Superior temporal gyrus (tissue), 1 donor: ENCODE measurements around the gene NHERF2.

ENCODE experiments used
- DNase-seq: peaks from one replicate; pipeline ENCODE4 v3.0.0-alpha.2; 2016; ENCODE audit errors: extremely low spot score

Gene NHERF2

DNA sequence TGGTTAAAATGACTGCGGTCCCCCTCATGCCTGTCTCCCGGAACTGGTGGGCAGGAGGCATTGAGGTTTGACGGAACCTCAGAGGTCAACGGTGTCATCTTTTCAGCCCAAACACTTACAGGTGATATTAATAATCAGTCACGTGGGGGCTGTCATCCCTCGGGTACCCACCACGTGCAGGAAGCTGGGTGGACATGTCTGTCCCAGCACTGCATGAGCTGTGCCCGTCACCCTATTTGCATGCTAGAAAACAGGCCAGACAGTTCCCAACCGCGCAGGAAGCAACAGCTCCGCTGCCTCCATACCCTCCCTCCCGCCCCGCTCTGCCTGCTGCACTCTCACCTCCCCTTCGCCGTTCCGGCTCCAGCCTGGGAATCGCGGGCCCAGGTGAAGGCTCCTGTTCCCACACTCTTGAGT is 35.6 kb upstream of the NHERF2 start:
- DNase-seq = no peak

DNA sequence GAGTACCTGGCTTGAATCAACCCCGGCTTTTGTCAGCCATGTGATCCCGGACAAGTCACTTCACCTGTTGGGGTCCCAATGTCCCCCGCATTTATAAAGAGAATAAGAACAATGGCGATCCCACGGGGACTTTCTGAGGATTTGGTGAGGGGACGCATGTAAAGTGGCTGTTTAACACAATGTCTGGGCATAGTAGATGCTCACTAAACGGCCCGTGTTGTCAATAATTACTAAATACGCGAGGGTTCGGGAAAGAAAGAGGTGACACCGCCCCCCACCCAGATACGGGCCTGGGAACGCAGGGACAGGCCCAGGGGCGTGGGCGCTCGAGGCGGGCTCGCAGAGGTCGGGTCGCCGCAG is 35.1 kb upstream of the NHERF2 start:
- DNase-seq = no peak

DNA sequence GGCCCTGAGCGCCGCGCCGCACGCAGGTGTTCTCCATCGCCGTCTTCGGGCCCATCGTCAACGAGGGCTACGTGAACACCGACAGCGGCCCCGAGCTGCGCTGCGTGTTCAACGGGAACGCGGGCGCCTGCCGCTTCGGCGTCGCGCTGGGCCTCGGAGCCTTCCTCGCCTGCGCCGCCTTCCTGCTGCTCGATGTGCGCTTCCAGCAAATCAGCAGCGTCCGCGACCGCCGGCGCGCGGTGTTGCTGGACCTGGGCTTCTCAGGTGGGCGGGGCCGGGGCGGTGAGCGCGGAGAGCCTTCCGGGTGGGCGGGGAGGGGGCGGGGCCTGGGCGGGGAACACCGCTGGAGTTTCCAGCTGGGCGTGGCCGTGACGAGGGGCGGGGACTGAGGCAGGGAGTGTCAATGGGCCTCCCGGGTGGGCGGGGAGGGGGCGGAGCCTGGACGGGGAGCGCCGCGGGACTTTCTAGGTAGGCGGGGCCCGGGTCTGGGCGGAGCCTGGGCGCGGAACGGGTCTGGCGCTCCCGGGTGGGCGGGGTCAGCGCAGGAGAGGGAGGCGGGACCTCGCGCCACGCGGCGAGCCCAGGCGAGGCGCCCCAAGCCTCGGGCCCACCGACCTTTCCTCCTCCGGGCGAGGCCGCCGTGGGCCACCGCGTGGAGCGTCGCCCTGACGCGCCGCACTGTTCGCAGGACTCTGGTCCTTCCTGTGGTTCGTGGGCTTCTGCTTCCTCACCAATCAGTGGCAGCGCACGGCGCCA is 34.6 kb upstream of the NHERF2 start:
- DNase-seq = peak; percentile 73

DNA sequence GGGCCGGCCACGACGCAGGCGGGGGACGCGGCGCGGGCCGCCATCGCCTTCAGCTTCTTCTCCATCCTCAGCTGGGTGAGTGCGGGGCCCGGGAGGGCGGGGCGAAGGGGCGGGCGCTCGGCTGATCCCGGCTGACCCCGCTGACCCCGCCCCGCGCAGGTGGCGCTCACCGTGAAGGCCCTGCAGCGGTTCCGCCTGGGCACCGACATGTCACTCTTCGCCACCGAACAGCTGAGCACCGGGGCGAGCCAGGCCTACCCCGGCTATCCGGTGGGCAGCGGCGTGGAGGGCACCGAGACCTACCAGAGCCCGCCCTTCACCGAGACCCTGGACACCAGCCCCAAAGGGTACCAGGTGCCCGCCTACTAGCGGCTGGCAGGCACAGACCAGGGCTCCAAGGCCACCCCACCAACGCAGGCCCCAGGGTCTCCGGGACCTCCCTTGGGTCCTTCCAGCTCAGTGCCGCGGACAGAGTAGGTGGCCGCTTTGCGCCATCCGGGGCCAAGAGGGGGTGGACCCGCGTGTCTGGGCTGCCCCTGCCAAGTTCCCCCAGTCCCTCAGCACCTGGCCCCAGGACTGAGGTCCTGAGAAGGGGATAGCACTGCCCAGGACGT is 33.9 kb upstream of the NHERF2 start:
- no peak for DNase-seq

DNA sequence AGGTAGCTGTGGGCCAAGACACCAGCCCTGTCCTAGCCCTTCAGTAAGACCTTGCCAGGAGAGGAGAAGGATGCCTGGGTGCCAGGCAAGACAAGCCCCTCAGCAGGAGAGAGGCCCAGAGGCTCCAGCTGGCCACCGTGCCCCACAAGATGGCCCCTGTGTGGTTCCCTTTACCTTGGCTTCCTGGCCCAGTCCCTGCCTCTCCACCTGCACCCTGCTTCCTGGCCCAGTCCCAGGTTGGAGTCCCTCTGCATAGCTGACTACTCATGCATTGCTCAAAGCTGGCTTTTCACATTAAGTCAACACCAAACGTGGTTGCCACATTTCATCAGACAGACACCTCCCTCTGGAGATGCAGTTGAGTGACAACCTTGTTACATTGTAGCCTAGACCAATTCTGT is 33.0 kb upstream of the NHERF2 start:
- no peak for DNase-seq

DNA sequence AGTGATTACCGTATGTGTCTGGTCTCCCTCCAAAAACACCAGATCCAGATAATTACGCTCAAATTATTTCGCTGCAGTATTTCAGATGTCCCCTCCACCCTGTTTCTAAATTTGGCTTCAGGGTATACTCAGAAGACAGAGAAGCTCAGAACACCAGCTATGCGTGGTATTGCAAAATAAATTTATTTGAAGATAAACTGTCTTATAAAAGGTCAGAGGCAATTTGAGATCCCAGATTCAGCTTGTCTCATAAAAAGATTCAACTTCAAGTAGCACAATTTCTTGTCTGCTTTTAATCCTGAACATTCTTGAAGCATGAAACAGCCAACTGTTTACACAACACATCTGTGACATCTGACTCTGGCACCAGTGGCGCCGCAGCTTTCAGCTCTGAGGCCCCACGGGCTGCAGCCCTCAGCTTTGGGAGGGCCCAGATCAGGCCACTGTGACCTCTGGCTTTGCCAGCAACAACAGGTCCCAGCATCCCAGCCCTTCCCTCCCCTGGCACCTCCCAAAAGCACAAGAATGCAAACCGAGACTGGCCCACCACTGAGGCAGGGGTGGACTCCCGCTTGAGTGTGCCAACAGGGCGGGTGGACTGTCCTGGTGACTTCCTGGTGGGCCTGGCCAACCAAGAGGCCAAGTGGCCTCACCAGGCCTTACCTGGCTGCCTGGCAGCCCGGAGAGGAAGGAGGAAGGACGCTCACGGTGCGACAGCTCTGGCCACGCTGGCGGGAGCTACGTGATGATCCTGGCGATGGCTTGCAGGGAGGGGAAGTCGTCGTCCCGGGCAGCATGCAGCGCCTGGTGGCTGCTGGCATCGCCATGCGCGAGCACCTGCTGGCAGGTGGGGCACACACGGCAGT is 29.0 kb upstream of the NHERF2 start:
- DNase-seq = no peak

DNA sequence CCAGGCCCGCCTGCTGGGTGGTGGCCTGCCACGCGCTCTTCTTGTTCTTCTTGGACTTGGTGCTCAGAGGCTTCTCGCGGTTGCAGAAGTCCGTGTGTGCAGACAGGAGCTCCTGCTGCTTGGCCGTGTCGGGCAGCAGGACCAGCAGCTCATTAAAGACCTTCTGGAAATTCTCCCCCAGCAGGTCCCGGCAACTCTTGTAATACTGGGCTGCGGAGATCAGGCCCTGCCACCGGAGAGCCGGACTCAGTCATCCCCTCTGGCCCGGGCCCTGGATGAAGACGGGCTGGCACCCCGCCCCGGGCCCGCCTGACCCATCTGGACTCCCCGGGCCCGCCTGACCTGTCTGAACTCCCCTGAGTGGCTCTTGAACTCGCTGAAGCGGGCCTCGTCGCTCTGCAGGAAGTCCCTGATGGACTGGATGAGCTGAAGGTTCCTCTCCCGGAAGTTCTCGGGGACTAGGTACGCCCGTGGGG is 28.3 kb upstream of the NHERF2 start:
- DNase-seq = no peak

DNA sequence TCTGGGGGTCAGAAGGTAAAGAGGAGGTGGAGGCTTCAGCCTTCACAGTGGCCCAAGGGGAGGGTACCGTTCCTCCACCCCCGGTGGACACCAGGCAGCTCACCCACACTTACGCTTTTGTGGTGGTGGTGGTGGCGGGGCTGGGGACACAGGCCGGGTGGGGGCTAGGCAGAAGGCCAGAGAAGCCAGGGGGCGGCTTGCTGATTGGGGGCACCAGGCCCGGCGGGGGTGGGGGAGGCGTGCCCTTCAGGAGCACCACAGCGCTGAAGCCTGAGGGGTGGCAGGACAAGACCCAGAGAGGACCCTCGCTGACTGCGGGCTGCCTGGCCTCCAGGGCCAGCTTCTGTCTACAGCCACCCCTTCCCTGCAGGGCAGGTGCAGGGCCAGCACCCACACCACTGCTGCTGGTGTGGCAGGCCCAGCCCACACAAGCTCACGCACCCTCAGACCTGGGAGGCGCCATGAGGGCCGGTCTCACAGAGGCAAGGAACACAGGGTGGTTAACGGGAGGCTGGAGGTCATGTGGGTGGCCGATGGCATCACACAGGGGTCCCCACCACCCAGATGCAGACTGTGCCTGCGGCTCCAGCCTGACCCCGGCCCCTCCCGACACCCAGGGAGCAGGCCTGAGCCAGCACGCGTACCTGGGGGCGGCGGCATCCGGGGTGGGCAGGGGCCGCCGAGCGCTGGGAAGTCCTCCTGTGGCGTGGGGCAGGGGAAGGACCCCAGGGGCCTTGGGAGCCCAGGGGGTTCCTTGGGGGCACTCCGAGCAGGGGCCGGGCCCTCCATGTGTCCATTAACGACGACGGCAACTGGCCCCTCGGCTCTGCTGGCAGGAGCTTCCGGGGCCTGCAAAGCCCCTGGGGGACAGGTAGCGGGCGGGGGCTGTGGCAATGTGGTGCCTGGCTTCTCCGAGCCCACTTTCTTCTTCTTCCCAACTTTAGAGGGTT is 27.6 kb upstream of the NHERF2 start:
- DNase-seq = no peak

DNA sequence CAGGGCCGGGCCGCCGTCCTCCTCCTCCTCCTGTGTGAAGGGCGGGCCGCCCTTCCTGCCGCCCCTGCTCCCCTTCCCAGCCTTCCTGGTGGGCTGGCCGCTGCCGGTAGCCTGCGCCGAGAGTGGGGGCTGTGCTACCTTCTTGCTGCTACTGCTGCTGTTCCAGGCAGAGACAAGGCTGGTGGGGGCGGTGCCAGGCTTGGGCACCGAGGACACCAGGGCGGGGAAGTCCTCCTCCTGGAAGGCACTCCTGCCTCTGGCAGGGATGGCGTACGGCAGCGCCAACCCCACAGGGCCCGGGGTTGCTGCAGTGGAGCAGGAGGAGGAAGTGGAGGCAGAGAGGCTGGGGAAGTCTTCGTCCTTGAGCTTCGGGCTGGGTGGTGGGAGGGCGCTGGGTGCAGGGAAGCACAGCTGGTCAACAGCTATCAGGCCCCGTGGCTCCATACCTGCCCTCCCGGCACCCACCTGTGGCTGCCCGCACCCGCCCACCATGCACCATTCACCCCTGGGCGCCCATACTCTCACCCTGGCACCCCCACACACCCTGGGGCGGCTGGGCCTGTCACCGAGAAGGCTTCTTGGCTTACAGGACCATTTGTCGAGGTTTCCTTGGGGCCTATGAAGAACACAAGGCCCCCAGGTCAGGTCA is 26.7 kb upstream of the NHERF2 start:
- DNase-seq = no peak

DNA sequence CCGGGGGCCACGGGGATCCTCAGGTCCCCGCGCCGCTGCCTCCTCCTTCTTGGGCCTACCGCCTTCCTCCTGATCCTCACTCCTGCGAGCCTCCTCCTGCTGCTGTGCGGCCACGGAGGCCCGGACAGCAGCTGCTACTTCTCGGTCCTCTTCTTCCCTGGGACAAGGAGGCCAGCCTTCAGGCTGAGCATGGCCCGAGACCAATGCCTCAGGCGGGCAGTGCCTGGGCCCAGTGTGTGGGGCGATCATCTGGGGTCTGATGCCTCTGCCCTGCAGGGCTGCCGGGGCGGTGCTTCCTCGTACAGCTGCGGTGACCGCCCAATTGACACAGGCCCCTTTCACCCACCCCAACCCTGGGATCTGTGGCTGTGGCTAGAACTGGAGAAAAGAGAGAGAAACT is 25.7 kb upstream of the NHERF2 start:
- DNase-seq = no peak

DNA sequence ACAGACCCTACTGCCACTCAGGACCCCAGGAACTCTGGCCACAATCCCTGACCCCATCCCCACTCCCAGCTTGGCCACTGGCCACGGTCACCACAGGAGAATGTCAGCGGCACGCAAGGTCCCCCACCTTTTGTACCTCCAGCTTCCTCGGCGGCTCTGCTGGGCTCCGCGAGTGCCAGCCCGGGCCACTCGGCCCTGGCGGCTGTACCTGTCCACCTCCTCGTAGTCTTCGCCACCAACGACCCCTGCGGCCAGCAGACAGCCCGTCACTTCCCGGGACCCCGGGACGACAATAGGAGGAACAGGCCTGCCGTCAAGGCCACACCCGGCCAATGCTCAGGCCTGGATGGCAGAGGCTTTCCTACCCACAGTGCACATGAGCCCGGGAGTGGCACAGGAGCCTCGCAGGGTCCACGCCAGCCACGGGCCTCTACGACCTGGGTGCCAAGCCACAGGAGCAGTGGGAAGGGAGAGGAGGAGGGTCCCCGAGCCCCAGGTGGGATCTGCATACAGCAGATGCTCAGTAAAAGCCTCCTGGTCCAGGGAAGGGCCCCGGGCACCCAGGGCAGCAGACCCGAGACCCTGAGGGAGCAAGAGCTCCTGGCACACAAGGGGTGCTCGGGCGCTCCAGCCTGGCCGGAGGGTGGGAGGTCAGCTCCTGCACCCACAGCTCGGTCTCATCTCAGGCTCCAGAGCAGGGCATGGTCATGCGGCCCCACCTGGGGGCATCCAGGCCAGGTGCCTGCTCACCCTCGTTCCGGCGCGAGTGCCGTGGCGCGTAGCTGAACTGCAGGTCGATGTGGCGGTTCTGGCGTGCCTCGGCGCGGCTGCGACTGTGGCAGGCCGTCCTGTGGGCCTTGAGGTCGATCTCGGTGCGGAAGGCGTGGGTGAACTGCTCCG is 25.0 kb upstream of the NHERF2 start:
- no peak for DNase-seq

DNA sequence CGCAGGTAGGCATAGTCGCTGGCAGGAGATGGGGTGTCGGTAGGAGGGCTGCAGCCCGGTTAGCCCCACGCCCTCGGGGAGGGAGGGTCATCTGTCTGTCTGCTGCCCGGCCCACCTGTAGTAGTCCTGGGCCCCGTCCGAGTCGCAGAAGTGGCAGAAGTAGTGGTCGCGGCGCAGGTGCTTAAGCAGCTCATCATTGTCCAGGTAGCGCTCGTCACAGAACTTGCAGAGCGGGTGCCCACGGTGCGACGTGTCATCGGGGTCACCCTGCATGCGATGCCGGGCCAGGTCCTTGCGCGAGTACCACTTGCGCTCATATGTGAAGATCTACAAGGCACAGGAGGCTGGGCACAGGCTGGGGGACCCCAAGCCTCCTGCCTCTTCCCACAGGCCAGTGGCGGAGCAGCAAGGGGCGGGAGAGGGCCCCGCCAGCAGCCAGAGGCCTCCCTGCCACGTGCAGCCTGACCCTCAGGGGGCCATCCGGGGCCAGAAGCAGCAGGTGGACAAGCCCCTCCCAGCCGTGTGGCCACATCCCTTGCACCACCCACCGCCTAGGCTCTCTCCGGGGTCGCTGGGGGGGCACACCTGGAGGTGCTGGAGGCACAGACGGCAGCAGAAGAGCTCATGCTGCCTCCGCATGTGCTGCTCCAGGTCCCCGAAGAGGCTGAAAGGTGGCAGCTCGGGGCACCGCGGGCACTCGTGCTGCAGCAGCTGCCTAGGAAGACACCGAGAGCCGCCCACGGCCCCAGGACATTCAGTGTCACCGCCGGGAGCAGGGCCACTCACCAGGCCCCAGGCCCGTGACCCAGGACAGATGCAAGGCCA is 24.1 kb upstream of the NHERF2 start:
- DNase-seq = no peak

DNA sequence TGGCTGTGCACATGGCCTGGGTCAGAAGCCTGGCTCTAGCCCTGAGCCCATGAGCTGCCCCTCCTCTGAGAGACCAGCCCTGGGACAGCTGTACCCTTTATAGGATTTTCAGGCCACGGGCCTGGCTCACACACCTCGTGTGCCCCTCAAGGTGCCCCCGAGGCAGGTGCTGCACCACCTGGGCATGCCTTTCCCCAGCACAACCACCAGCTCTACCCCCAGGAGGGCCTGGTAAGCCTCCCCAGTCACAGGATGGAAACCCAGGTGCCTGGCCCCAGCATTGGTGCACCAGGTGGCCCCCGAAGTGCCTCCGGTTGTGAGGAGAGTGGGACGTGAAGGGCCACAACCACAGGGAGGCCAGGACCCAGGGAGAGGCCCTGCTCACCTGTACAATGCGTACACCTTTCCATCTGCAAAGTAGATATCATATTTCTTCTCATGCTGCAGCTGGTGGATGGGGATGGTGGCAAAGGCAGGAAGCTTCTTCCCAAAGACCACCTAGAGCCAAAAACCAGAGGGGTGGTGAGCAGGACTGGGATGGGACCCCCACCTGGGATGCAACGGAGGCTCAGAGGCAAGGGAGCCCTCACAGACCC is 23.4 kb upstream of the NHERF2 start:
- DNase-seq = no peak

DNA sequence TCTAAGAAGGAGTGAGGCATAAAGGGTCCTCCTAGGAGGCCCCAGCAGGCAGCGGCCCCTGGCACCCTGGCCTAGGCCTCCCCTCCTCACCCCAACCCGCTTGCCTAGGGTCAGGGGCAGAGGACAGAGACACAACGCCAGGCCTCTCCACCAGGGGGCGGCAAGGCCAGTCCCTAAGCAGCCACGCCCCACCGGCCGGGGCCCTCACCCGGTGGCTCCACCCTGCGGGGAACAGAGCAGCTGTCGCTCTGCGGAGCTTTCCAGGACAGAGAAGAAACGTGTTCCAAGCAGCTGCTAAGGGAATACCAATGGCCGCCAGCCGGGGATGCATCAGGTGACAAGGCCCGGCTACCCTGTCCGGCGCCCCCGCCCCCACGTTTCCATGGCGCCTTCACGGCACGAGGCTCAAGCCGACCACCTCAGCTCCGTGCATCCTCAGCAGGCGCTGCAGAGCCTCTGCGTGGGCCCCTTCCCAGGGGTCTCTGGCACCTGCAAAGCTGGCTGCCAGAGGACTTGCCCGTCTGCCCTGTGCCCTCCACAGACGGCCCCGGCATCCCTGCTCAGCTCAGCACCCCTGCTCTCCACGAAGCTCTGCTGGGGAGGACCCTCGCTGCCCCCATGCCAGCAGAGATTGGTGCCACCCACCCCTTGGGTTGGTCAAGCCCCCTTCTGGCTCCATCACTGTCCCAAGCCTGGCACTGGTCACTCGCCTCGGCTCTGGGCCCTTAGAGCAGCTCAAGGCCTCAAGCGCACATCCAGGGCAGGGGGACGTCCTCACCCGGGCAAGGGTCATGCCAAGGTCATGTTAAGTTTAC is 22.7 kb upstream of the NHERF2 start:
- peak; percentile 78 for DNase-seq

DNA sequence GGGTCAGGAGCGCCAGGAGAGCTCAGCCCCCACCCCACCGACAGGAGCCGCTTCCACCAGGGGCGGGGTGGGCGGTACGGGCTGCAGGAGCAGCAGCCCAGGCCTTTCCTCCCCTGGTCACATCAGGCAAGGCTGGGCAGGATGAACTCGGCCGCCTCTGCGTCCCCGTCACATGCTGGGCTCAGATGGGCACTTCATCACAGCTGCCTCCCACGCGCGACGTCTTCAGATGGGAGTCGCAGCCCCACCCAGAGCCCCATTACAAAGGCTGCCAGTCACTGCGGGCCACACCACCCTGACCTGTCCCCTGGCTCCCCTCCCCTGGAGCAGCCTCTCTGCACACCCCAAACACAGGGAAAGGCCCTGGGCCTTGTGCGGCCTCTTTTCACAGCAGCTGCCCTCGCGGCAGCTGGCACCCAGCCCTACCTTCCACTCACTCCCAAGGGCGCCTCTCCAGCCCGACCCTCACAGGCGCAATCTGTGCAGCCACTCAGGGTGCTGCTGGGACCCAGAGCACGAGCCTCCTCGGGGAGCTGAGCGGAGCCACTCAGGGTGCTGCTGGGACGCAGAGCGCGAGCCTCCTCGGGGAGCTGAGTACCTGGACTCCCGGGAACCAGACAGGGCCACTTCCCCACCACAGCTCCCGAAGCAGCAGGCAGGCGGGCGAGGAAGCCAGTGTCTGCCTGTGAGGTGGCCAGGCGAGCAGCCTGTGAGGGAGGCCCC is 21.7 kb upstream of the NHERF2 start:
- DNase-seq = no peak

DNA sequence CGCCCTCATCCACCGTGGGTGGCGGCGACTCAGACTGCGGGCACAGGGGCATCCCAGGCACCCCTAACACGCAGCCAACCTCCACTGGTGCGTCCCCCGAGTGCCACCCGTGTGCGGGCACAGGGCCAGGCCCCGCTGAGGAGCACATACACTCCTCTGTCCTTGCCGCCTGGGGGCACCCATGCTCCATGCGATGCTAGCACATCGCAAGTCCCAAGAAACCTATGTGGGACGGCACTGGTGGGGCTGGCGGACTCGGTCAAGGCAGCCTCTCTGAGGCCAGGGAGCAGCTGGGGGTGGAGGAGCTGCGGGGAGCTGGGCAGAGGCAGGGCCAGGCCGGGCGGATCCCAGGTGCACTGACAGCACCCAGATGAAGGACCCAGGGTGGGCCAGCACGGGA is 21.1 kb upstream of the NHERF2 start:
- no peak for DNase-seq

DNA sequence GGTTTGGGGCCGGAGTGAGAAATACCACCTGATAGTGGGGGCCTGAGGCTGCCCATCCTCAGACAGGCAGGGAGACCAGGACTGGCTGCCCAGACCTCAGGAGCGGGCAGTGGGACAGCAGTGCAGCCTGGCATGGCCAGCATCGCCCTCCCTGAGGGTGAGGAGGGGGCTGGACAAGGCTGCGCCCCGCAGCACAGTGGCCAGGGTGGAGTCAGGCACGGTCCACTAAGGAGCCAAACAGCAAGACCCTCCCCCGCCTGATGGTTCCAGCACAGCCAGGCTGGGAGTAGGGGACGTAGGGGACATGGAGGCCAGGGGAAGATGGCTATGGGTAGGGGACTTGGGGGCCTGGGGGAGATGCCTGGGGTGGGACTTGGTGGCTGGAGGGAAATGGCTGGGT is 20.4 kb upstream of the NHERF2 start:
- no peak for DNase-seq
